K562 (cell line): Measurements from ENCODE around the gene NKAIN4. TPM values are rescaled to one million over a fixed set of nuclear protein-coding genes. Genes with fewer than 3 reads are reported as not detected.

Experiments used
- ATAC-seq: fragments of 200-7000 bp; cut with Tn5 transposase; 3 replicates; pipeline ENCODE4 v1.9.1; 2020; ENCODE audit warnings: moderate library complexity
- BruUV-seq: library from RNA; stranded (reverse); fragments of 400-500 nt; replicated peaks from 2 replicates; lab custom pipeline; 2021; lab: Mats Ljungman, UMichigan
- CTCF ChIA-PET: fragments of 300-600 bp; formaldehyde crosslinking; extraction: SDS; loops from one replicate; lab custom pipeline; 2021; ENCODE audit warnings: low intra/inter-chr PET ratio; lab: Yijun Ruan, JAX
- POLR2A ChIA-PET: fragments of 300-600, 350-650 bp; sonication (Branson Sonifier 250); formaldehyde crosslinking; extraction: SDS; loops from one replicate; lab custom pipeline; 2021; ENCODE audit warnings: antibody characterized with exemption, inconsistent platforms; lab: Yijun Ruan, JAX
- DNase-seq, 4 experiments: peaks; one replicate each; pipeline versions ENCODE4 v3.0.0 to v3.0.0-alpha.2; 2011 to 2018; ENCODE audit warnings: low spot score in 3 of 4, mixed read lengths in 3 of 4; ENCODE audit errors: extremely low read depth in 1 of 4
- FAIRE-seq: peaks from 2 replicates; lab custom pipeline; 2011; peaks lifted over from hg19 to GRCh38; lab: Jason Lieb, UNC
- H2AFZ ChIP-seq: 2 replicates; pipeline ENCODE4 v1.6.0; 2011; ENCODE audit warnings: low read depth, low read length, control low read depth, inconsistent platforms
- H3K27ac ChIP-seq: fragments of 200-600 bp; 3 replicates; pipeline ENCODE4 v1.8.0; 2011; ENCODE audit warnings: low read depth, mild to moderate bottlenecking, control low read depth, inconsistent platforms, low read length, moderate library complexity, mixed read lengths; ENCODE audit errors: extremely low read depth
- H3K27me3 ChIP-seq, 2 experiments: fragments of 300-600 bp in 1 of 2; 2 replicates in 1 of 2; 3 replicates in 1 of 2; pipeline versions ENCODE4 v1.6.0 to v1.8.0; 2011; ENCODE audit warnings: inconsistent platforms in 2 of 2, low read length in 2 of 2, mild to moderate bottlenecking in 1 of 2, mixed read lengths in 1 of 2, moderate library complexity in 1 of 2; ENCODE audit not compliant: control insufficient read depth in 2 of 2, insufficient read depth in 2 of 2
- H3K36me3 ChIP-seq: fragments of 300-600 bp; 3 replicates; pipeline ENCODE4 v1.8.0; 2011; ENCODE audit warnings: mild to moderate bottlenecking, low read length, inconsistent platforms; ENCODE audit not compliant: control insufficient read depth, insufficient read depth
- H3K4me1 ChIP-seq, 2 experiments: fragments of 200-600 bp in 1 of 2; replicated peaks in 1 of 2; 2 replicates in 1 of 2; 3 replicates in 1 of 2; pipeline versions ENCODE4 v1.5.1 to v1.8.0; 2011; ENCODE audit warnings: inconsistent platforms in 2 of 2, low read length in 2 of 2, mild to moderate bottlenecking in 1 of 2, mixed read lengths in 1 of 2, moderate library complexity in 1 of 2; ENCODE audit not compliant: control insufficient read depth in 2 of 2, insufficient read depth in 2 of 2
- H3K4me2 ChIP-seq: 2 replicates; pipeline ENCODE4 v1.6.1; 2011; ENCODE audit warnings: low read length, control low read depth, inconsistent platforms, mixed read lengths; ENCODE audit not compliant: insufficient read depth
- H3K4me3 ChIP-seq: fragments of 200-600 bp; sonication (generic), shearing (Covaris generic); 2 replicates; pipeline ENCODE4 v1.5.1; 2016; ENCODE audit warnings: control low read depth, inconsistent platforms
- H3K79me2 ChIP-seq: fragments of 200-600 bp; 3 replicates; pipeline ENCODE4 v1.8.0; 2011; ENCODE audit warnings: low read length, inconsistent platforms; ENCODE audit not compliant: control insufficient read depth, insufficient read depth
- H3K9ac ChIP-seq, 2 experiments: 2 replicates each; pipeline versions ENCODE4 v1.6.0 to v1.6.1; 2011; ENCODE audit warnings: low read depth in 2 of 2, low read length in 2 of 2, control low read depth in 1 of 2, inconsistent platforms in 1 of 2, mild to moderate bottlenecking in 1 of 2, mixed read lengths in 1 of 2; ENCODE audit not compliant: insufficient read depth in 1 of 2
- H3K9me1 ChIP-seq: one replicate; pipeline ENCODE4 v1.6.0; 2011; ENCODE audit warnings: inconsistent platforms, mild to moderate bottlenecking, low read length, moderate library complexity; ENCODE audit not compliant: control insufficient read depth, insufficient read depth
- H3K9me3 ChIP-seq: replicated peaks from 2 replicates; pipeline ENCODE4 v1.5.1; 2011; ENCODE audit warnings: low read depth, low read length, inconsistent platforms; ENCODE audit not compliant: control insufficient read depth, insufficient read depth
- H4K20me1 ChIP-seq: replicated peaks from 2 replicates; pipeline ENCODE4 v1.6.1; 2011; ENCODE audit warnings: low read length, inconsistent platforms, mixed read lengths; ENCODE audit not compliant: control insufficient read depth, insufficient read depth
- ATF1 ChIP-seq, 2 experiments: fragments of 450-650 bp in 1 of 2; IDR thresholded peaks; 2 replicates each; pipeline ENCODE4 v1.6.1; 2016; ENCODE audit warnings: missing compliant biosample characterization in 1 of 2, missing genetic modification characterization in 1 of 2
- GATAD2B ChIP-seq: fragments of 450-650 bp; IDR thresholded peaks from 2 replicates; pipeline ENCODE4 v1.6.1; 2017; ENCODE audit warnings: mild to moderate bottlenecking, borderline replicate concordance
- HIVEP1 ChIP-seq: fragments of 250-450 bp; sonication (Bioruptor Pico); IDR thresholded peaks from 2 replicates; pipeline ENCODE4 v1.4.0; 2020; ENCODE audit warnings: mild to moderate bottlenecking
- LEF1 ChIP-seq: fragments of 450-650 bp; IDR thresholded peaks from 2 replicates; pipeline ENCODE4 v1.6.1; 2016; ENCODE audit warnings: mild to moderate bottlenecking
- RFX1 ChIP-seq: fragments of 450-650 bp; IDR thresholded peaks from 2 replicates; pipeline ENCODE4 v1.6.1; 2016; ENCODE audit warnings: mild to moderate bottlenecking, moderate library complexity
- SIRT6 ChIP-seq: IDR thresholded peaks from one replicate; pipeline ENCODE4 v1.6.1; 2012; ENCODE audit warnings: low read depth, mild to moderate bottlenecking, control low read depth, inconsistent platforms, low read length, moderate library complexity
- SREBF1 ChIP-seq: fragments of 150-350 bp; IDR thresholded peaks from 2 replicates; pipeline ENCODE4 v1.6.1; 2014; ENCODE audit warnings: antibody characterized with exemption, low read depth, low read length, borderline replicate concordance
- TEAD1 ChIP-seq, 2 experiments: fragments of 450-650 bp in 1 of 2; sonication (generic) in 1 of 2; formaldehyde crosslinking; IDR thresholded peaks; 2 replicates each; pipeline versions ENCODE4 v1.4.0 to v1.8.0; 2020 to 2022; ENCODE audit warnings: mild to moderate bottlenecking in 2 of 2, missing genetic modification reagents in 1 of 2
- ZNF121 ChIP-seq: sonication (generic); formaldehyde crosslinking; conservative IDR thresholded peaks from 2 replicates; pipeline ENCODE4 v1.8.0; 2022; ENCODE audit warnings: missing genetic modification reagents
- ZNF239 ChIP-seq: fragments of 250-450 bp; sonication (Bioruptor Pico); IDR thresholded peaks from 2 replicates; pipeline ENCODE4 v1.4.0; 2020; ENCODE audit warnings: mild to moderate bottlenecking
- ZNF3 ChIP-seq: fragments of 250-450 bp; sonication (Bioruptor Pico); IDR thresholded peaks from 2 replicates; pipeline ENCODE4 v1.5.0; 2021; ENCODE audit warnings: mild to moderate bottlenecking, moderate library complexity
- ZNF778 ChIP-seq: fragments of 450-650 bp; formaldehyde crosslinking; IDR thresholded peaks from 2 replicates; pipeline ENCODE4 v1.4.0; 2020; ENCODE audit warnings: mild to moderate bottlenecking, moderate library complexity
- WGBS: fragments of 100-300 bp; shearing (Covaris generic); methylation state at CpG from one replicate; pipeline ENCODE4 v1.1.6; 2016; ENCODE audit warnings: low coverage, mixed read lengths; ENCODE audit not compliant: insufficient coverage; ENCODE audit errors: missing lambda C conversion rate; 5-methylcytosine and 5-hydroxymethylcytosine counted together
- in situ Hi-C: fragments of 300-500 bp; cut with MboI; formaldehyde crosslinking; loops from 4 replicates; pipeline ENCODE4 v1.15.0; 2018; ENCODE audit warnings: inconsistent platforms, mixed read lengths
- intact Hi-C: fragments of 100-400 bp; cut with micrococcal nuclease; formaldehyde crosslinking; loops from 2 replicates; pipeline ENCODE4 v1.14.2; 2022
- polyA plus RNA-seq, 8 experiments: library from polyadenylated mRNA; depleted of rRNA in 4 of 8; stranded (reverse) in 5 of 8; unstranded in 3 of 8; fragments of >200 nt; fragmentation: Nextera tagmentation in 2 of 8; fragmentation: Illumina TruSeq in 1 of 8; extraction: Ambion mirVana in 2 of 8; extraction: Trizol in 1 of 8; gene quantifications; 2 replicates each; pipeline versions ENCODE4 v1.2.1 to v1.2.3, GENCODE V29; 2011 to 2014; ENCODE audit warnings: inconsistent platforms in 1 of 8, missing spikeins in 1 of 8
- total RNA-seq, 7 experiments: library from RNA; depleted of rRNA in 6 of 7; stranded (reverse); fragments of >200 nt in 6 of 7; fragmentation: Illumina TruSeq in 2 of 7; extraction: Trizol in 2 of 7; gene quantifications; 2 replicates each; pipeline versions ENCODE4 v1.2.1 to v1.2.3, GENCODE V29; 2011 to 2021; ENCODE audit warnings: low replicate concordance in 1 of 7
- TF ChIP-seq, protein P1 (sequence below): fragments of 250-450 bp; sonication (Bioruptor Pico); IDR thresholded peaks from 2 replicates; pipeline ENCODE4 v1.8.0; 2021; ENCODE audit warnings: borderline replicate concordance, mild to moderate bottlenecking, moderate library complexity; ENCODE audit not compliant: poor library complexity, severe bottlenecking
- TF ChIP-seq, protein P2 (sequence below): fragments of 250-450 bp; sonication (Bioruptor Pico); IDR thresholded peaks from 2 replicates; pipeline ENCODE4 v1.5.0; 2022; ENCODE audit warnings: mild to moderate bottlenecking
- TF ChIP-seq, protein P3 (sequence below): fragments of 450-650 bp; IDR thresholded peaks from 2 replicates; pipeline ENCODE4 v1.6.1; 2016; ENCODE audit warnings: low read depth, mild to moderate bottlenecking, moderate library complexity
- TF ChIP-seq, protein P4 (sequence below): IDR thresholded peaks from 2 replicates; pipeline ENCODE4 v1.6.1; 2012; ENCODE audit warnings: low read depth, low read length, improper control_type of control experiment, borderline replicate concordance

NKAIN4 gene
- total and polyA plus RNA-seq, 9 of the 15 experiments (the other 6 are each of a cell fraction or from before 2014, with no cell fraction given) = not detected

DNA sequence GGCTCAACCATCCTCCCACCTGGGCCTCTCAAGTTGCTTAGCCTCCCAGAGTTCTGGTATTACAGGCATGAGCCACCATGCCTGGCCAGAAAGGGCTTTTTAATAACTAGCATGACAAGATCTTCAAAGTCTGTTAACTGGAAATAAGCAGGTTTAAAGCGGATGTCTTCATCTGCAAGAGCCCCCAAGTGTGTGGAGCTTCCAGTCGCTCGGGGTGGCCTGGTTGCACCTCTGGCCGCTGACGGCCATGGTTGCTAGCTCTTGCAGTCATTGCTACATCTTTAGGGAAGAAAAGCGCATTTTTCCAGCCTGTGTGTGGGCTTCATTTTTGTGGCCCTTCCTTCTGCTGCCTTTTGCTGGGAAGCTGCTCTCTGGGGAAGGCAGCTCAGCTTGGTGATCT is 26.1 kb upstream of the NKAIN4 start:
- intact Hi-C loops = no loop called here
- Histone ChIP-seq H3K9ac (no peak overlapping the region), H3K4me3 (no peak overlapping the region), H3K4me1 (peaks cover 0 to 34% of the 10 kb centered on the region in 2 experiments; a peak in 1 of 5 replicates), H3K9me1 (peaks cover 6% of the 10 kb centered on the region), H2AFZ (no peak overlapping the region), H3K27me3 (no peaks in the 10 kb centered on the region), H3K79me2 (peaks cover 15% of the 10 kb centered on the region), H3K27ac (no peak overlapping the region), H3K36me3 (peaks cover 89% of the 10 kb centered on the region; the same call in 2 of the 3 replicates), H3K4me2 (no peak overlapping the region), H3K9me3 (no peaks in the 10 kb centered on the region), H4K20me1 (peaks cover 7% of the 10 kb centered on the region; the same call in 1 of the 2 replicates)
- ChIA-PET CTCF (interaction anchor here (0.8 kb wide), 1 partner anchor 308 kb away, joined by 3 read pairs; no protein-coding TSS in a partner anchor), POLR2A (interaction anchor here (0.5 to 5.2 kb wide), 3 partner anchors 7 to 66 kb away, joined by 3 to 28 read pairs (median 24); partner anchors contain the start of genes ARFGAP1 and COL20A1)
- BruUV-seq = no TSS peak
- DNase-seq = no peak
- no peak for TF ChIP-seq GATAD2B
- TF ChIP-seq, protein P1, sequence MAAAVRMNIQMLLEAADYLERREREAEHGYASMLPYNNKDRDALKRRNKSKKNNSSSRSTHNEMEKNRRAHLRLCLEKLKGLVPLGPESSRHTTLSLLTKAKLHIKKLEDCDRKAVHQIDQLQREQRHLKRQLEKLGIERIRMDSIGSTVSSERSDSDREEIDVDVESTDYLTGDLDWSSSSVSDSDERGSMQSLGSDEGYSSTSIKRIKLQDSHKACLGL = no peak
- no peak for TF ChIP-seq ATF1 (CRISPR knock-in tag; IDR thresholded peaks at IDR 0.05)
- no peak for TF ChIP-seq ATF1 (tag; IDR thresholded peaks at IDR 0.05)
- TF ChIP-seq SREBF1 = no peak
- TF ChIP-seq RFX1 = no peak
- no peak for TF ChIP-seq HIVEP1 (CRISPR knock-in tag)
- no peak for TF ChIP-seq SIRT6
- TF ChIP-seq, protein P2, sequence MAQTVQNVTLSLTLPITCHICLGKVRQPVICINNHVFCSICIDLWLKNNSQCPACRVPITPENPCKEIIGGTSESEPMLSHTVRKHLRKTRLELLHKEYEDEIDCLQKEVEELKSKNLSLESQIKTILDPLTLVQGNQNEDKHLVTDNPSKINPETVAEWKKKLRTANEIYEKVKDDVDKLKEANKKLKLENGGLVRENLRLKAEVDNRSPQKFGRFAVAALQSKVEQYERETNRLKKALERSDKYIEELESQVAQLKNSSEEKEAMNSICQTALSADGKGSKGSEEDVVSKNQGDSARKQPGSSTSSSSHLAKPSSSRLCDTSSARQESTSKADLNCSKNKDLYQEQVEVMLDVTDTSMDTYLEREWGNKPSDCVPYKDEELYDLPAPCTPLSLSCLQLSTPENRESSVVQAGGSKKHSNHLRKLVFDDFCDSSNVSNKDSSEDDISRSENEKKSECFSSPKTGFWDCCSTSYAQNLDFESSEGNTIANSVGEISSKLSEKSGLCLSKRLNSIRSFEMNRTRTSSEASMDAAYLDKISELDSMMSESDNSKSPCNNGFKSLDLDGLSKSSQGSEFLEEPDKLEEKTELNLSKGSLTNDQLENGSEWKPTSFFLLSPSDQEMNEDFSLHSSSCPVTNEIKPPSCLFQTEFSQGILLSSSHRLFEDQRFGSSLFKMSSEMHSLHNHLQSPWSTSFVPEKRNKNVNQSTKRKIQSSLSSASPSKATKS (CRISPR knock-in tag) = no peak
- TF ChIP-seq ZNF121 (CRISPR knock-in tag) = no peak
- TF ChIP-seq, protein P3, sequence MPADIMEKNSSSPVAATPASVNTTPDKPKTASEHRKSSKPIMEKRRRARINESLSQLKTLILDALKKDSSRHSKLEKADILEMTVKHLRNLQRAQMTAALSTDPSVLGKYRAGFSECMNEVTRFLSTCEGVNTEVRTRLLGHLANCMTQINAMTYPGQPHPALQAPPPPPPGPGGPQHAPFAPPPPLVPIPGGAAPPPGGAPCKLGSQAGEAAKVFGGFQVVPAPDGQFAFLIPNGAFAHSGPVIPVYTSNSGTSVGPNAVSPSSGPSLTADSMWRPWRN = no peak
- TF ChIP-seq ZNF778 (CRISPR knock-in tag) = no peak
- no peak for TF ChIP-seq ZNF239 (CRISPR knock-in tag)
- TF ChIP-seq LEF1 = no peak
- TF ChIP-seq, protein P4, sequence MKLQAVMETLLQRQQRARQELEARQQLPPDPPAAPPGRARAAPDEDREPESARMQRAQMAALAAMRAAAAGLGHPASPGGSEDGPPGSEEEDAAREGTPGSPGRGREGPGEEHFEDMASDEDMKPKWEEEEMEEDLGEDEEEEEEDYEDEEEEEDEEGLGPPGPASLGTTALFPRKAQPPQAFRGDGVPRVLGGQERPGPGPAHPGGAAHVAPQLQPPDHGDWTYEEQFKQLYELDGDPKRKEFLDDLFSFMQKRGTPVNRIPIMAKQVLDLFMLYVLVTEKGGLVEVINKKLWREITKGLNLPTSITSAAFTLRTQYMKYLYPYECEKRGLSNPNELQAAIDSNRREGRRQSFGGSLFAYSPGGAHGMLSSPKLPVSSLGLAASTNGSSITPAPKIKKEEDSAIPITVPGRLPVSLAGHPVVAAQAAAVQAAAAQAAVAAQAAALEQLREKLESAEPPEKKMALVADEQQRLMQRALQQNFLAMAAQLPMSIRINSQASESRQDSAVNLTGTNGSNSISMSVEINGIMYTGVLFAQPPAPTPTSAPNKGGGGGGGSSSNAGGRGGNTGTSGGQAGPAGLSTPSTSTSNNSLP = no peak
- no peak for TF ChIP-seq TEAD1 (CRISPR knock-in tag; IDR thresholded peaks at IDR 0.05)
- no peak for TF ChIP-seq ZNF3 (CRISPR knock-in tag)
- 89% methylated on average over 6 of the region's 6 CpGs for WGBS
- FAIRE-seq = no peak
- in situ Hi-C loops = no loop called here
- no peak for ATAC-seq
